ENCODE data around the gene PLCB3.

- no peak for TF ChIP-seq POLR2A (IDR thresholded peaks at IDR 0.05)
- TF ChIP-seq, protein P1, sequence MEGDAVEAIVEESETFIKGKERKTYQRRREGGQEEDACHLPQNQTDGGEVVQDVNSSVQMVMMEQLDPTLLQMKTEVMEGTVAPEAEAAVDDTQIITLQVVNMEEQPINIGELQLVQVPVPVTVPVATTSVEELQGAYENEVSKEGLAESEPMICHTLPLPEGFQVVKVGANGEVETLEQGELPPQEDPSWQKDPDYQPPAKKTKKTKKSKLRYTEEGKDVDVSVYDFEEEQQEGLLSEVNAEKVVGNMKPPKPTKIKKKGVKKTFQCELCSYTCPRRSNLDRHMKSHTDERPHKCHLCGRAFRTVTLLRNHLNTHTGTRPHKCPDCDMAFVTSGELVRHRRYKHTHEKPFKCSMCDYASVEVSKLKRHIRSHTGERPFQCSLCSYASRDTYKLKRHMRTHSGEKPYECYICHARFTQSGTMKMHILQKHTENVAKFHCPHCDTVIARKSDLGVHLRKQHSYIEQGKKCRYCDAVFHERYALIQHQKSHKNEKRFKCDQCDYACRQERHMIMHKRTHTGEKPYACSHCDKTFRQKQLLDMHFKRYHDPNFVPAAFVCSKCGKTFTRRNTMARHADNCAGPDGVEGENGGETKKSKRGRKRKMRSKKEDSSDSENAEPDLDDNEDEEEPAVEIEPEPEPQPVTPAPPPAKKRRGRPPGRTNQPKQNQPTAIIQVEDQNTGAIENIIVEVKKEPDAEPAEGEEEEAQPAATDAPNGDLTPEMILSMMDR (IDR thresholded peaks at IDR 0.05), result no peak
Observed at GRCh38 chr11:64220798-64221197, 30.5 kb upstream of the PLCB3 start.
